Fibroblast of lung (primary cell): ENCODE results near the gene EYA2. TPM values are rescaled to one million over a fixed set of nuclear protein-coding genes. Genes with fewer than 3 reads are reported as not detected.

Experiments
- DNase-seq, 2 donors: peaks; one replicate each; pipeline versions ENCODE4 v3.0.0 to v3.0.0-alpha.2; 2010; ENCODE audit warnings: low read depth in 2 of 2
- H2AFZ ChIP-seq: 2 replicates; pipeline ENCODE4 v1.5.1; 2012; ENCODE audit warnings: low read length, control low read depth, inconsistent platforms
- H3K27ac ChIP-seq: 2 replicates; pipeline ENCODE4 v1.5.1; 2011; ENCODE audit warnings: low read length, control low read depth; ENCODE audit not compliant: insufficient read depth
- H3K27me3 ChIP-seq: 2 replicates; pipeline ENCODE4 v1.5.1; 2011; ENCODE audit warnings: mild to moderate bottlenecking, low read length; ENCODE audit not compliant: control insufficient read depth, insufficient read depth
- H3K36me3 ChIP-seq: 2 replicates; pipeline ENCODE4 v1.5.1; 2011; ENCODE audit warnings: low read length; ENCODE audit not compliant: control insufficient read depth, insufficient read depth
- H3K4me1 ChIP-seq: 2 replicates; pipeline ENCODE4 v1.5.1; 2011; ENCODE audit warnings: low read length; ENCODE audit not compliant: control insufficient read depth, insufficient read depth; ENCODE audit errors: extremely low read depth
- H3K4me2 ChIP-seq: 2 replicates; pipeline ENCODE4 v1.5.1; 2011; ENCODE audit warnings: low read length, control low read depth; ENCODE audit not compliant: insufficient read depth; ENCODE audit errors: extremely low read depth
- H3K4me3 ChIP-seq, 4 experiments: fragments of 200-600 bp in 1 of 4; sonication (generic) in 1 of 4; replicated peaks in 1 of 4; 2 replicates each; pipeline ENCODE4 v1.5.1; 2011 to 2016; ENCODE audit warnings: low read length in 4 of 4, low read depth in 3 of 4, mild to moderate bottlenecking in 3 of 4, control low read depth in 2 of 4, inconsistent platforms in 1 of 4, mixed read lengths in 1 of 4; ENCODE audit not compliant: insufficient read depth in 1 of 4; ENCODE audit errors: control extremely low read depth in 1 of 4
- H3K79me2 ChIP-seq: 2 replicates; pipeline ENCODE4 v1.5.1; 2012; ENCODE audit warnings: mild to moderate bottlenecking, low read length, inconsistent platforms; ENCODE audit not compliant: control insufficient read depth, insufficient read depth
- H3K9ac ChIP-seq: 2 replicates; pipeline ENCODE4 v1.5.1; 2011; ENCODE audit warnings: mild to moderate bottlenecking, low read length, control low read depth; ENCODE audit not compliant: insufficient read depth
- H3K9me3 ChIP-seq: 2 replicates; pipeline ENCODE4 v1.5.1; 2012; ENCODE audit warnings: low read depth, low read length; ENCODE audit not compliant: control insufficient read depth, insufficient read depth
- H4K20me1 ChIP-seq: 2 replicates; pipeline ENCODE4 v1.5.1; 2011; ENCODE audit warnings: low read length; ENCODE audit not compliant: control insufficient read depth, insufficient read depth; ENCODE audit errors: extremely low read depth
- CTCF ChIP-seq, 2 donors: IDR thresholded peaks in 1 of 2; conservative IDR thresholded peaks in 1 of 2; 1 replicate in 1 of 2; 2 replicates in 1 of 2; pipeline ENCODE4 v1.5.1; 2011 to 2012; ENCODE audit warnings: low read length in 2 of 2, control low read depth in 1 of 2, inconsistent platforms in 1 of 2, low read depth in 1 of 2, mild to moderate bottlenecking in 1 of 2
- EZH2 ChIP-seq: IDR thresholded peaks from 2 replicates; pipeline ENCODE4 v1.5.1; 2012; ENCODE audit warnings: low read length, control low read depth, mild to moderate bottlenecking; ENCODE audit errors: missing control alignments
- polyA plus RNA-seq, 2 donors: library from polyadenylated mRNA; depleted of rRNA in 1 of 2; stranded (reverse) in 1 of 2; unstranded in 1 of 2; fragments of >200 nt; gene quantifications; 2 replicates each; pipeline ENCODE4 v1.2.1, GENCODE V29; 2011 to 2012; ENCODE audit warnings: missing spikeins in 1 of 2
- total RNA-seq: library from RNA; depleted of rRNA; stranded (reverse); fragments of >200 nt; gene quantifications from 2 replicates; pipeline ENCODE4 v1.2.1, GENCODE V29; 2014

Gene EYA2
- total and polyA plus RNA-seq, 2 donors (not counting 1 experiment from before 2014, with no cell fraction given): 0.37 to 1.7 TPM

- Histone ChIP-seq H3K36me3 (no peaks in the 10 kb centered on the region), H3K9me3 (no peaks in the 10 kb centered on the region), H3K27ac (no peak overlapping the region), H3K4me2 (no peak overlapping the region), H3K4me1 (no peaks in the 10 kb centered on the region), H3K79me2 (no peaks in the 10 kb centered on the region), H3K27me3 (no peaks in the 10 kb centered on the region), H2AFZ (no peak overlapping the region), H4K20me1 (no peaks in the 10 kb centered on the region), H3K4me3 (no peak overlapping the region), H3K9ac (no peak overlapping the region)
- no peak for DNase-seq
- TF ChIP-seq CTCF (conservative IDR thresholded peaks at IDR 0.05 in 1 of 2, IDR thresholded peaks at IDR 0.05 in 1 of 2; ENCODE audit: low read depth in 1 of 2, low read length in 2 of 2) (no peak), EZH2 (no peak)
Observed at GRCh38 chr20:46964618-46965455, 70.2 kb downstream of the EYA2 start.

- no peak for TF ChIP-seq CTCF (conservative IDR thresholded peaks at IDR 0.05 in 1 of 2, IDR thresholded peaks at IDR 0.05 in 1 of 2; ENCODE audit: low read depth in 1 of 2, low read length in 2 of 2)
- no peaks in the 10 kb centered on the region for H3K36me3 ChIP-seq
- H3K4me3 ChIP-seq: no peak overlapping the region
- DNase-seq: no peak
- H3K27me3 ChIP-seq: no peaks in the 10 kb centered on the region
- H3K27ac ChIP-seq: no peak overlapping the region
- no peaks in the 10 kb centered on the region for H3K79me2 ChIP-seq
- H2AFZ ChIP-seq: no peak overlapping the region
- H3K9ac ChIP-seq: no peak overlapping the region
- no peaks in the 10 kb centered on the region for H3K9me3 ChIP-seq
- H3K4me1 ChIP-seq: no peaks in the 10 kb centered on the region
- H3K4me2 ChIP-seq: no peak overlapping the region
- no peaks in the 10 kb centered on the region for H4K20me1 ChIP-seq
Observed at GRCh38 chr20:46965477-46965876, 70.8 kb downstream of the EYA2 start.

- no peak overlapping the region for H2AFZ ChIP-seq
- DNase-seq: no peak
- no peak overlapping the region for H3K27ac ChIP-seq
- no peaks in the 10 kb centered on the region for H3K36me3 ChIP-seq
- no peak overlapping the region for H3K4me2 ChIP-seq
- TF ChIP-seq CTCF (conservative IDR thresholded peaks at IDR 0.05 in 1 of 2, IDR thresholded peaks at IDR 0.05 in 1 of 2; ENCODE audit: low read depth in 1 of 2, low read length in 2 of 2) (no peak), EZH2 (no peak)
- H3K4me3 ChIP-seq: no peak overlapping the region
- no peaks in the 10 kb centered on the region for H3K9me3 ChIP-seq
- H3K79me2 ChIP-seq: no peaks in the 10 kb centered on the region
- no peaks in the 10 kb centered on the region for H3K4me1 ChIP-seq
- H4K20me1 ChIP-seq: no peaks in the 10 kb centered on the region
- H3K9ac ChIP-seq: no peak overlapping the region
- H3K27me3 ChIP-seq: no peaks in the 10 kb centered on the region
Observed at GRCh38 chr20:46967646-46968045, 73.0 kb downstream of the EYA2 start.
